NOMO-1 (cell line): Measurements from ENCODE around the gene FANCG.

Experiments used
- DNase-seq, 2 experiments: peaks; one replicate each; lab custom pipeline; 2025; ENCODE audit not compliant: unreplicated experiment in 2 of 2; lab: John Stamatoyannopoulos, UW

Gene FANCG

GRCh38 chr9:35069020-35069419 lies 10.7 kb downstream of the FANCG start:
- DNase-seq = no peak

GRCh38 chr9:35067056-35067455 lies 12.7 kb downstream of the FANCG start:
- DNase-seq = no peak

GRCh38 chr9:35060548-35061207 lies 19.1 kb downstream of the FANCG start:
- DNase-seq = no peak

GRCh38 chr9:35059438-35059837 lies 20.3 kb downstream of the FANCG start:
- DNase-seq = no peak

GRCh38 chr9:35057271-35057620 lies 22.5 kb downstream of the FANCG start:
- no peak for DNase-seq

- no peak for DNase-seq
Observed at GRCh38 chr9:35056571-35057270, 23.0 kb downstream of the FANCG start.

- DNase-seq = no peak
Observed at GRCh38 chr9:35054871-35055644, 24.7 kb downstream of the FANCG start.

GRCh38 chr9:35054185-35054835 lies 25.4 kb downstream of the FANCG start:
- DNase-seq = no peak

GRCh38 chr9:35051069-35051967 lies 28.4 kb downstream of the FANCG start:
- peak in 1 of 2 experiments; percentile 16 for DNase-seq

GRCh38 chr9:35048511-35048910 lies 31.2 kb downstream of the FANCG start:
- DNase-seq = no peak

GRCh38 chr9:35044071-35044470 lies 35.7 kb downstream of the FANCG start:
- DNase-seq = no peak

- DNase-seq = no peak
Observed at GRCh38 chr9:35042891-35043545, 36.7 kb downstream of the FANCG start.

GRCh38 chr9:35042081-35042604 lies 37.6 kb downstream of the FANCG start:
- DNase-seq = peak; percentile 26 to 45

GRCh38 chr9:35035851-35036701 lies 43.7 kb downstream of the FANCG start:
- no peak for DNase-seq

- DNase-seq = no peak
Observed at GRCh38 chr9:35033101-35033500, 46.6 kb downstream of the FANCG start.

GRCh38 chr9:35029852-35030251 lies 49.9 kb downstream of the FANCG start:
- DNase-seq = no peak

- DNase-seq = no peak
Observed at GRCh38 chr9:35029241-35029640, 50.5 kb downstream of the FANCG start.

GRCh38 chr9:35028341-35028740 lies 51.4 kb downstream of the FANCG start:
- DNase-seq = no peak

- DNase-seq = no peak
Observed at GRCh38 chr9:35027860-35028259, 51.9 kb downstream of the FANCG start.
